Vagina (tissue), 2 donors: ENCODE data around the gene MEFV.

Source experiments
- POLR2A ChIP-seq, 2 donors: fragments of 450-650 bp; IDR thresholded peaks; one replicate each; pipeline ENCODE4 v1.6.1; 2017; ENCODE audit warnings: antibody characterized with exemption in 2 of 2, mild to moderate bottlenecking in 2 of 2, moderate library complexity in 2 of 2
- TF ChIP-seq, protein P1 (sequence below), 3 experiments: fragments of 450-650 bp in 2 of 3; fragments of 200-600 bp in 1 of 3; sonication (generic) in 1 of 3; IDR thresholded peaks; one replicate each; pipeline ENCODE4 v1.5.1; 2017 to 2019; ENCODE audit warnings: antibody characterized with exemption in 3 of 3, mild to moderate bottlenecking in 2 of 3, moderate library complexity in 2 of 3

GRCh38 chr16:3246002-3246401 lies 10.4 kb downstream of the MEFV start:
- TF ChIP-seq POLR2A (IDR thresholded peaks at IDR 0.05): no peak
- TF ChIP-seq, protein P1, sequence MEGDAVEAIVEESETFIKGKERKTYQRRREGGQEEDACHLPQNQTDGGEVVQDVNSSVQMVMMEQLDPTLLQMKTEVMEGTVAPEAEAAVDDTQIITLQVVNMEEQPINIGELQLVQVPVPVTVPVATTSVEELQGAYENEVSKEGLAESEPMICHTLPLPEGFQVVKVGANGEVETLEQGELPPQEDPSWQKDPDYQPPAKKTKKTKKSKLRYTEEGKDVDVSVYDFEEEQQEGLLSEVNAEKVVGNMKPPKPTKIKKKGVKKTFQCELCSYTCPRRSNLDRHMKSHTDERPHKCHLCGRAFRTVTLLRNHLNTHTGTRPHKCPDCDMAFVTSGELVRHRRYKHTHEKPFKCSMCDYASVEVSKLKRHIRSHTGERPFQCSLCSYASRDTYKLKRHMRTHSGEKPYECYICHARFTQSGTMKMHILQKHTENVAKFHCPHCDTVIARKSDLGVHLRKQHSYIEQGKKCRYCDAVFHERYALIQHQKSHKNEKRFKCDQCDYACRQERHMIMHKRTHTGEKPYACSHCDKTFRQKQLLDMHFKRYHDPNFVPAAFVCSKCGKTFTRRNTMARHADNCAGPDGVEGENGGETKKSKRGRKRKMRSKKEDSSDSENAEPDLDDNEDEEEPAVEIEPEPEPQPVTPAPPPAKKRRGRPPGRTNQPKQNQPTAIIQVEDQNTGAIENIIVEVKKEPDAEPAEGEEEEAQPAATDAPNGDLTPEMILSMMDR (IDR thresholded peaks at IDR 0.05): no peak
